ENCODE results near the gene TMEFF2. TPM values are rescaled to one million over a fixed set of nuclear protein-coding genes. Genes with fewer than 3 reads are reported as not detected.
"Not testable (repeated sequence)": the region's sequence is repeated elsewhere in the genome, so short reads cannot be mapped to it uniquely, and the experiment has no call there.

TMEFF2 gene
- total and polyA plus RNA-seq, 2 of the 4 experiments (the other 2 are of a cell fraction) = 1.3 to 3.0 TPM

GRCh38 chr2:191922736-191923651, 271.7 kb downstream of the TMEFF2 start (continued):
- TF ChIP-seq MAFK (IDR thresholded peaks at IDR 0.05; ENCODE audit: low read depth, low read length) = no peak

GRCh38 chr2:191921650-191922049, 273.1 kb downstream of the TMEFF2 start:
- H3K27me3 ChIP-seq (ENCODE audit: control insufficient read depth, insufficient read depth, low read length); H3K9ac ChIP-seq (ENCODE audit: low read depth, low read length); H2AK9ac ChIP-seq (replicated peaks; ENCODE audit: low read depth, low read length, poor library complexity); H4K5ac ChIP-seq (ENCODE audit: low read depth, low read length); H3K9me1 ChIP-seq (ENCODE audit: insufficient read depth, low read length); in situ Hi-C loops (cut with MboI; ENCODE audit: low sequenced_read_pairs); POLR2A ChIA-PET (ENCODE audit: unreplicated experiment); H2BK120ac ChIP-seq (ENCODE audit: low read depth, low read length); DNase-seq; H4K20me1 ChIP-seq (ENCODE audit: insufficient read depth, low read length); H4K91ac ChIP-seq (ENCODE audit: insufficient read depth, low read depth, low read length); dilution Hi-C loops (cut with HindIII; ENCODE audit: low sequenced_read_pairs, unreplicated experiment); H4K8ac ChIP-seq (ENCODE audit: low read depth in 2 of 2, low read length in 2 of 2); ATAC-seq (ENCODE audit: low read depth); H2BK15ac ChIP-seq (ENCODE audit: low read depth, low read length); intact Hi-C loops (cut with micrococcal nuclease); H3K36me3 ChIP-seq (ENCODE audit: control insufficient read depth, insufficient read depth, low read length); BruUV-seq (replicated peaks); H2AK5ac ChIP-seq (ENCODE audit: low read depth, low read length); H3K79me1 ChIP-seq (ENCODE audit: low read depth in 1 of 2, low read length in 2 of 2); H3K23ac ChIP-seq (ENCODE audit: low read depth, low read length); H3K27ac ChIP-seq (ENCODE audit: insufficient read depth, low read length); H3K18ac ChIP-seq (ENCODE audit: low read depth, low read length); H3K4me2 ChIP-seq (ENCODE audit: low read depth, low read length); H3K4me3 ChIP-seq (ENCODE audit: insufficient read depth, low read depth, low read length); H3K9me3 ChIP-seq (ENCODE audit: control insufficient read depth, insufficient read depth, low read length); H2AFZ ChIP-seq (replicated peaks; ENCODE audit: low read length, poor library complexity); H3K14ac ChIP-seq (replicated peaks; ENCODE audit: low read depth, low read length); CTCF ChIA-PET; H3K56ac ChIP-seq (ENCODE audit: extremely low read depth, insufficient read depth, low read length); H2BK20ac ChIP-seq (ENCODE audit: low read depth, low read length); H3K4me1 ChIP-seq (ENCODE audit: control insufficient read depth, insufficient read depth, low read length); H3K4ac ChIP-seq (ENCODE audit: low read depth, low read length); H2BK5ac ChIP-seq (ENCODE audit: low read depth, low read length, poor library complexity, severe bottlenecking): not testable (repeated sequence)
- 98% methylated on average over 24 of the region's 32 CpGs; no CpG with 5 or more reads in 1 of the 2 experiments for WGBS, 2 experiments (ENCODE audit: extremely low coverage in 2 of 2, insufficient read length in 1 of 2)

All from IMR-90 (cell line).